HepG2 (cell line): ENCODE measurements around the gene STARD5.

Experiments
- CREB3 ChIP-seq: sonication (generic); formaldehyde crosslinking; IDR thresholded peaks from 2 replicates; pipeline ENCODE4 v1.5.0; 2020; ENCODE audit warnings: missing genetic modification reagents
- ELF4 ChIP-seq: sonication (generic); formaldehyde crosslinking; IDR thresholded peaks from 2 replicates; pipeline ENCODE4 v1.5.0; 2020; ENCODE audit warnings: missing genetic modification reagents, mild to moderate bottlenecking, moderate library complexity, borderline replicate concordance
- ESRRA ChIP-seq: sonication (generic); formaldehyde crosslinking; IDR thresholded peaks from 2 replicates; pipeline ENCODE4 v1.5.1; 2020; ENCODE audit warnings: mild to moderate bottlenecking, low read depth, missing genetic modification reagents
- GATAD2A ChIP-seq: IDR thresholded peaks from 2 replicates; pipeline ENCODE4 v1.6.1; 2016
- HDAC1 ChIP-seq: sonication (generic); formaldehyde crosslinking; IDR thresholded peaks from 2 replicates; pipeline ENCODE4 v1.5.1; 2020; ENCODE audit warnings: mild to moderate bottlenecking, missing genetic modification reagents
- MAX ChIP-seq: IDR thresholded peaks from 2 replicates; pipeline ENCODE4 v1.6.1; 2012; ENCODE audit warnings: inconsistent platforms
- NR2F6 ChIP-seq, 2 experiments: IDR thresholded peaks; 2 replicates each; pipeline ENCODE4 v1.6.1; 2016; ENCODE audit warnings: antibody characterized with exemption in 1 of 2, mild to moderate bottlenecking in 1 of 2
- TAF1 ChIP-seq: sonication (generic); formaldehyde crosslinking; IDR thresholded peaks from 2 replicates; pipeline ENCODE4 v1.4.0; 2020; ENCODE audit warnings: missing genetic modification reagents
- TF ChIP-seq, protein P1 (sequence below): sonication (generic); formaldehyde crosslinking; IDR thresholded peaks from 2 replicates; pipeline ENCODE4 v1.5.0; 2020; ENCODE audit warnings: mild to moderate bottlenecking, missing genetic modification reagents, moderate library complexity

GRCh38 chr15:81338170-81339007 is 14.4 kb upstream of the STARD5 start:
- TF ChIP-seq ELF4 (CRISPR knock-in tag) (no peak), NR2F6 (IDR thresholded peaks at IDR 0.05) (no peak), NR2F6 (CRISPR knock-in tag; IDR thresholded peaks at IDR 0.05) (no peak), HDAC1 (CRISPR knock-in tag) (no peak), ESRRA (no peak), GATAD2A (no peak), TAF1 (no peak), MAX (no peak), CREB3 (CRISPR knock-in tag) (no peak)
- TF ChIP-seq, protein P1, sequence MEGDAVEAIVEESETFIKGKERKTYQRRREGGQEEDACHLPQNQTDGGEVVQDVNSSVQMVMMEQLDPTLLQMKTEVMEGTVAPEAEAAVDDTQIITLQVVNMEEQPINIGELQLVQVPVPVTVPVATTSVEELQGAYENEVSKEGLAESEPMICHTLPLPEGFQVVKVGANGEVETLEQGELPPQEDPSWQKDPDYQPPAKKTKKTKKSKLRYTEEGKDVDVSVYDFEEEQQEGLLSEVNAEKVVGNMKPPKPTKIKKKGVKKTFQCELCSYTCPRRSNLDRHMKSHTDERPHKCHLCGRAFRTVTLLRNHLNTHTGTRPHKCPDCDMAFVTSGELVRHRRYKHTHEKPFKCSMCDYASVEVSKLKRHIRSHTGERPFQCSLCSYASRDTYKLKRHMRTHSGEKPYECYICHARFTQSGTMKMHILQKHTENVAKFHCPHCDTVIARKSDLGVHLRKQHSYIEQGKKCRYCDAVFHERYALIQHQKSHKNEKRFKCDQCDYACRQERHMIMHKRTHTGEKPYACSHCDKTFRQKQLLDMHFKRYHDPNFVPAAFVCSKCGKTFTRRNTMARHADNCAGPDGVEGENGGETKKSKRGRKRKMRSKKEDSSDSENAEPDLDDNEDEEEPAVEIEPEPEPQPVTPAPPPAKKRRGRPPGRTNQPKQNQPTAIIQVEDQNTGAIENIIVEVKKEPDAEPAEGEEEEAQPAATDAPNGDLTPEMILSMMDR (CRISPR knock-in tag), result no peak
